ENCODE data around the gene HNRNPU.
A peak's percentile ranks its signal among the peaks of the same experiment; 100 is the strongest.
"Not testable (repeated sequence)": the region's sequence is repeated elsewhere in the genome, so short reads cannot be mapped to it uniquely, and the experiment has no call there.

Gene HNRNPU

GRCh38 chr1:244833734-244834542 lies 30.4 kb downstream of the HNRNPU start:
- ATAC-seq, result peak; percentile 56
- TF ChIP-seq ZNF565 (CRISPR knock-in tag; conservative IDR thresholded peaks at IDR 0.05; ENCODE audit: low read depth) (no peak), ZC3H10 (CRISPR knock-in tag; IDR thresholded peaks at IDR 0.05) (no peak), ZNF70 (CRISPR knock-in tag; IDR thresholded peaks at IDR 0.05) (peak; percentile 75; the same call in 1 of the 2 replicates), ZNF8 (CRISPR knock-in tag; IDR thresholded peaks at IDR 0.05) (no peak)

- ATAC-seq, result not testable (repeated sequence)
Observed at GRCh38 chr1:244833260-244833659, 31.1 kb downstream of the HNRNPU start.

- no peak for ATAC-seq
- TF ChIP-seq ZNF70 (CRISPR knock-in tag; IDR thresholded peaks at IDR 0.05), result no peak
Observed at GRCh38 chr1:244830639-244831038, 33.7 kb downstream of the HNRNPU start.

GRCh38 chr1:244826712-244827111 lies 37.6 kb downstream of the HNRNPU start:
- TF ChIP-seq BACH2 (CRISPR knock-in tag; IDR thresholded peaks at IDR 0.05; ENCODE audit: borderline replicate concordance), result no peak
- TF ChIP-seq ZC3H10 (CRISPR knock-in tag; IDR thresholded peaks at IDR 0.05), result no peak
- TF ChIP-seq PATZ1 (CRISPR knock-in tag; IDR thresholded peaks at IDR 0.05; ENCODE audit: borderline replicate concordance), result no peak
- TF ChIP-seq ZNF565 (CRISPR knock-in tag; conservative IDR thresholded peaks at IDR 0.05; ENCODE audit: low read depth), result no peak
- TF ChIP-seq ESRRG (CRISPR knock-in tag; IDR thresholded peaks at IDR 0.05), result no peak
- TF ChIP-seq TCF4 (CRISPR knock-in tag; IDR thresholded peaks at IDR 0.05; ENCODE audit: borderline replicate concordance), result no peak
- ATAC-seq, result no peak

GRCh38 chr1:244822878-244823277 lies 41.5 kb downstream of the HNRNPU start:
- no peak for ATAC-seq
- no peak for TF ChIP-seq CSRNP3 (CRISPR knock-in tag; IDR thresholded peaks at IDR 0.05)
- no peak for TF ChIP-seq TSHZ2 (CRISPR knock-in tag; IDR thresholded peaks at IDR 0.05)
- TF ChIP-seq ARNTL (CRISPR knock-in tag; IDR thresholded peaks at IDR 0.05; ENCODE audit: borderline replicate concordance, low read depth), result no peak
- no peak for TF ChIP-seq SNAI2 (CRISPR knock-in tag; IDR thresholded peaks at IDR 0.05)
- no peak for TF ChIP-seq GLIS3 (CRISPR knock-in tag; IDR thresholded peaks at IDR 0.05)
- no peak for TF ChIP-seq OSR1 (CRISPR knock-in tag; IDR thresholded peaks at IDR 0.05)
- TF ChIP-seq RARB (CRISPR knock-in tag; IDR thresholded peaks at IDR 0.05), result no peak
- no peak for TF ChIP-seq ZNF70 (CRISPR knock-in tag; IDR thresholded peaks at IDR 0.05)
- no peak for TF ChIP-seq PATZ1 (CRISPR knock-in tag; IDR thresholded peaks at IDR 0.05; ENCODE audit: borderline replicate concordance)
- TF ChIP-seq ZNF8 (CRISPR knock-in tag; IDR thresholded peaks at IDR 0.05), result no peak
- TF ChIP-seq ZC3H10 (CRISPR knock-in tag; IDR thresholded peaks at IDR 0.05), result no peak
- no peak for TF ChIP-seq POU6F1 (CRISPR knock-in tag; IDR thresholded peaks at IDR 0.05; ENCODE audit: borderline replicate concordance, low read depth)
- TF ChIP-seq TOX (CRISPR knock-in tag; IDR thresholded peaks at IDR 0.05; ENCODE audit: borderline replicate concordance), result no peak
- no peak for TF ChIP-seq PPARA (CRISPR knock-in tag; IDR thresholded peaks at IDR 0.05; ENCODE audit: borderline replicate concordance)
- TF ChIP-seq CREB5 (CRISPR knock-in tag; IDR thresholded peaks at IDR 0.05; ENCODE audit: low read depth), result no peak
- TF ChIP-seq BACH2 (CRISPR knock-in tag; IDR thresholded peaks at IDR 0.05; ENCODE audit: borderline replicate concordance), result no peak
- no peak for TF ChIP-seq CSDC2 (CRISPR knock-in tag; IDR thresholded peaks at IDR 0.05)
- TF ChIP-seq ESRRG (CRISPR knock-in tag; IDR thresholded peaks at IDR 0.05), result no peak
- TF ChIP-seq ZNF565 (CRISPR knock-in tag; conservative IDR thresholded peaks at IDR 0.05; ENCODE audit: low read depth), result no peak
- TF ChIP-seq ZFP30 (CRISPR knock-in tag; IDR thresholded peaks at IDR 0.05), result no peak

Data from SK-N-SH treated with all-trans-retinoic acid at 6 μM for 48 hours (cell line).